Vagina (tissue), 2 donors: Measurements from ENCODE around the gene APOA1. TPM values are rescaled to one million over a fixed set of nuclear protein-coding genes. Genes with fewer than 3 reads are reported as not detected.

ENCODE experiments used
- DNase-seq, 2 donors: peaks; one replicate each; pipeline ENCODE4 v3.0.0-alpha.2; 2017; ENCODE audit errors: extremely low spot score in 2 of 2
- H3K27ac ChIP-seq: fragments of 200-600 bp; sonication (generic); one replicate; pipeline ENCODE4 v1.5.1; 2019
- H3K27me3 ChIP-seq: fragments of 200-600 bp; sonication (generic); one replicate; pipeline ENCODE4 v1.5.1; 2019
- H3K36me3 ChIP-seq, 2 donors: fragments of 200-600 bp; sonication (generic); one replicate each; pipeline ENCODE4 v1.5.1; 2017 to 2019
- H3K4me1 ChIP-seq: fragments of 200-600 bp; sonication (generic); one replicate; pipeline ENCODE4 v1.5.1; 2019
- H3K4me3 ChIP-seq, 2 donors: fragments of 200-600 bp; sonication (generic); 1 replicate in 1 of 2; 2 replicates in 1 of 2; pipeline ENCODE4 v1.5.1; 2016 to 2019
- H3K9me3 ChIP-seq: fragments of 200-600 bp; sonication (generic); one replicate; pipeline ENCODE4 v1.5.1; 2019
- POLR2A ChIP-seq, 2 donors: fragments of 450-650 bp; IDR thresholded peaks; one replicate each; pipeline ENCODE4 v1.6.1; 2017; ENCODE audit warnings: antibody characterized with exemption in 2 of 2, mild to moderate bottlenecking in 2 of 2, moderate library complexity in 2 of 2
- POLR2AphosphoS5 ChIP-seq, 2 donors: sonication (generic); formaldehyde crosslinking; IDR thresholded peaks; one replicate each; pipeline ENCODE4 v1.9.0; 2017; ENCODE audit warnings: antibody characterized with exemption in 2 of 2, mild to moderate bottlenecking in 2 of 2, low read depth in 1 of 2; ENCODE audit not compliant: insufficient read depth in 1 of 2
- intact Hi-C: fragments of 100-400 bp; cut with DNase I; formaldehyde crosslinking; loops from one replicate; pipeline ENCODE4 v1.15.1; 2023
- total RNA-seq: library from RNA; depleted of rRNA; stranded (reverse); fragments of >200 nt; gene quantifications from one replicate; pipeline ENCODE4 v1.2.3, GENCODE V29; 2016
- TF ChIP-seq, protein P1 (sequence below), 3 experiments: fragments of 450-650 bp in 2 of 3; fragments of 200-600 bp in 1 of 3; sonication (generic) in 1 of 3; IDR thresholded peaks; one replicate each; pipeline ENCODE4 v1.5.1; 2017 to 2019; ENCODE audit warnings: antibody characterized with exemption in 3 of 3, mild to moderate bottlenecking in 2 of 3, moderate library complexity in 2 of 3

APOA1 gene
- total RNA-seq, 1 donor from 2014 or later: 2.2 TPM

DNA sequence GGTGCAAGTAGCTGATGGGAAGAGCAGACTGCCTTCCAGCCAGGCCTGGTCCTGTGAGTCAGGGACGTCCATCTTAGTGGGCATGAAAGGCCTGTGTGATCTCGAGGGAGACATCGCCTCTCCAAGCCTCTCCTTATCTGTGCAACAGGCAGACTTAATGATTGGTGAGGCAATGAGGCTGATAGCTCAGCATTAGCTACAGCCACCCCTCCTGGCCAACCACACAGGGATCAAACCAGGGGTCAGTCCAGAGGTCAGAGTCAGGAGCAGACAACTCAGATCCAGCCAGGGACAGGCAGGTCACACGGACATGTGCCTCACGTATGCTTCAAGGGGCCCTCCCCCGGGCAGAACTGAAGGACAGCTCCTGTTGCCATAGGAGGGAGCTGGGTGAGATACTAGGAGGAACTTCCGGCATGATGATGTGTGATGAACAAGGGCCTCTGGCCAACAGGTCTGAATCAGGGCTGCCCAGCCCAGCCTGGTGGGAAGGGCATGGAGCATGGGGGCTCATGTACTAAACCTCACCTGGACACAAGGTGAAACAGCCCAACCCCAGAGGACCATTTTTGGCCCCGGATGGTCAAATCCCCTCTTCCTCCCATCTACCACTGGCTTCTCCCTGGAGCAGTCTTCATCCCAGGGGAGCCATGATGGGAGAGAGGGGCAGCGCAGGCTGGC, 10.5 kb downstream of the APOA1 start:
- H3K4me3 ChIP-seq: no peak overlapping the region
- no peak for DNase-seq
- no peaks in the 10 kb centered on the region for H3K4me1 ChIP-seq
- intact Hi-C loops: no loop called here
- no peak overlapping the region for H3K27ac ChIP-seq
- no peaks in the 10 kb centered on the region for H3K36me3 ChIP-seq
- no peaks in the 10 kb centered on the region for H3K9me3 ChIP-seq
- TF ChIP-seq, protein P1, sequence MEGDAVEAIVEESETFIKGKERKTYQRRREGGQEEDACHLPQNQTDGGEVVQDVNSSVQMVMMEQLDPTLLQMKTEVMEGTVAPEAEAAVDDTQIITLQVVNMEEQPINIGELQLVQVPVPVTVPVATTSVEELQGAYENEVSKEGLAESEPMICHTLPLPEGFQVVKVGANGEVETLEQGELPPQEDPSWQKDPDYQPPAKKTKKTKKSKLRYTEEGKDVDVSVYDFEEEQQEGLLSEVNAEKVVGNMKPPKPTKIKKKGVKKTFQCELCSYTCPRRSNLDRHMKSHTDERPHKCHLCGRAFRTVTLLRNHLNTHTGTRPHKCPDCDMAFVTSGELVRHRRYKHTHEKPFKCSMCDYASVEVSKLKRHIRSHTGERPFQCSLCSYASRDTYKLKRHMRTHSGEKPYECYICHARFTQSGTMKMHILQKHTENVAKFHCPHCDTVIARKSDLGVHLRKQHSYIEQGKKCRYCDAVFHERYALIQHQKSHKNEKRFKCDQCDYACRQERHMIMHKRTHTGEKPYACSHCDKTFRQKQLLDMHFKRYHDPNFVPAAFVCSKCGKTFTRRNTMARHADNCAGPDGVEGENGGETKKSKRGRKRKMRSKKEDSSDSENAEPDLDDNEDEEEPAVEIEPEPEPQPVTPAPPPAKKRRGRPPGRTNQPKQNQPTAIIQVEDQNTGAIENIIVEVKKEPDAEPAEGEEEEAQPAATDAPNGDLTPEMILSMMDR (IDR thresholded peaks at IDR 0.05): no peak
- TF ChIP-seq POLR2A (IDR thresholded peaks at IDR 0.05) (no peak), POLR2AphosphoS5 (IDR thresholded peaks at IDR 0.05; ENCODE audit: insufficient read depth in 1 of 2, low read depth in 1 of 2) (no peak)
- no peaks in the 10 kb centered on the region for H3K27me3 ChIP-seq

DNA sequence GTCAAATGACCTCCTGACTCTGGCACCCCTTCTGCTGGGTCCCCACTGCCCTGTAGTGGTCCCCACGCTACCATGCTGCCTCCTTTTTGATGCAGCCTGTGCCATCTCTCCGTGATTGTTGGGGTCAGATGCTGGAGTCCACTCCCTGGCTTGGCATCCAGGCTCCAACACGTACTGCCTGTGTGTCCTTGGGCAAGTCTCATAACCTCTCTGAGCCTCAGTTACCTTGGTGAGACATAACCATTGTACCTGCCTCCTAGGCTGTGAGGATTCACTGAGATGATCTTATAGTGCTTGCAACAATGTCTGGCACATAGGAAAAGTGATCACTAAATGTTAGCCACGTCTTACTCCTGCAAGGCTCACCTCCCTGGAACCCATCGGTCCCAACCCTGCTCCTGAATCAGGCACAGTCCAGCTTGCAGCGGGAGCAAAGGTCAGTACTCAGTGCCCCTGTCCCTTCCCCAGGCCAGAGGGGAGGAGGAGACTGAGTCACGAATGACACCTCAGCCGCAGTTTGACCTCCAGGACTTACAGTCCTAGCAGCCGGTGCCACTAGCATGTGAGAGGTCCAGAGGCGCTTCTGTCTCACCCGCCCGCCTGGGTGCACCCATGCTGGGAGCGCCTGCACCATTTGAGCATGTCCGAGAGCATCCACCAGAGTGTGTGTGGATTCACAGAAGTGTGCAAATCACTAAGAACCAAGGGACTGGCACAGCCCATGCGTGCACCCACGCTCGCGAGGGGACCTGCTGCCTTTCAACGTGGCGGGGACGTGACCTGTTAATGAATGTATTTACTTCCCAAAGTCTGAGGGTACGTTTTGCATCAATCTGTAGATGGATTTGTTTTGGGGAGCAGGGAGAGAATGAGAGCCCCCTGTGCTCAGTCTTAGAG, 11.3 kb downstream of the APOA1 start:
- Histone ChIP-seq H3K9me3 (no peaks in the 10 kb centered on the region), H3K4me3 (no peak overlapping the region), H3K27me3 (no peaks in the 10 kb centered on the region), H3K36me3 (no peaks in the 10 kb centered on the region), H3K4me1 (no peaks in the 10 kb centered on the region), H3K27ac (no peak overlapping the region)
- no peak for TF ChIP-seq POLR2A (IDR thresholded peaks at IDR 0.05)
- TF ChIP-seq, protein P1 (IDR thresholded peaks at IDR 0.05): no peak
- no peak for TF ChIP-seq POLR2AphosphoS5 (IDR thresholded peaks at IDR 0.05; ENCODE audit: insufficient read depth in 1 of 2, low read depth in 1 of 2)
- DNase-seq: no peak
- intact Hi-C loops: no loop called here

DNA sequence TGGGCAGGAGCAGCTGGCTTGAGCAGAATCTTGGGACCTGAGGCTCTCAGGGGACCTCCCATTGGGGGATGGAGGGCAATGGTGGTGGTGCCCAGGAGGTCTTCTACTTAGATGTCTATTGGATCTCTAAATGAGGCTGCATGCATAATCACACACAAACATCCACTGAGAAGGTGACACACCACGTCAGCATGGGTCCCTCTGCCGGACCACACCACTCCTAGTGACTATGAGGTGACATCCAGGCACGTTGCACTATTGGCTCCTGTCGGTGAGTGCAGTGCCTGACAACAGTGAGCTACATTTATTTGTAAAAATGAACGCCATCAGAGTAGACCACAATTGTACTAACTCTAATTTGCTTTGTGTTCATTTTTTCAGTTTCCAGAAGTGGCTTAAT, 12.0 kb downstream of the APOA1 start:
- Histone ChIP-seq H3K36me3 (no peaks in the 10 kb centered on the region), H3K27ac (no peak overlapping the region), H3K27me3 (no peaks in the 10 kb centered on the region), H3K4me1 (no peaks in the 10 kb centered on the region), H3K9me3 (no peaks in the 10 kb centered on the region), H3K4me3 (no peak overlapping the region)
- DNase-seq: no peak
- TF ChIP-seq, protein P1 (IDR thresholded peaks at IDR 0.05): no peak
- no peak for TF ChIP-seq POLR2AphosphoS5 (IDR thresholded peaks at IDR 0.05; ENCODE audit: insufficient read depth in 1 of 2, low read depth in 1 of 2)
- TF ChIP-seq POLR2A (IDR thresholded peaks at IDR 0.05): no peak
- intact Hi-C loops: no loop called here

DNA sequence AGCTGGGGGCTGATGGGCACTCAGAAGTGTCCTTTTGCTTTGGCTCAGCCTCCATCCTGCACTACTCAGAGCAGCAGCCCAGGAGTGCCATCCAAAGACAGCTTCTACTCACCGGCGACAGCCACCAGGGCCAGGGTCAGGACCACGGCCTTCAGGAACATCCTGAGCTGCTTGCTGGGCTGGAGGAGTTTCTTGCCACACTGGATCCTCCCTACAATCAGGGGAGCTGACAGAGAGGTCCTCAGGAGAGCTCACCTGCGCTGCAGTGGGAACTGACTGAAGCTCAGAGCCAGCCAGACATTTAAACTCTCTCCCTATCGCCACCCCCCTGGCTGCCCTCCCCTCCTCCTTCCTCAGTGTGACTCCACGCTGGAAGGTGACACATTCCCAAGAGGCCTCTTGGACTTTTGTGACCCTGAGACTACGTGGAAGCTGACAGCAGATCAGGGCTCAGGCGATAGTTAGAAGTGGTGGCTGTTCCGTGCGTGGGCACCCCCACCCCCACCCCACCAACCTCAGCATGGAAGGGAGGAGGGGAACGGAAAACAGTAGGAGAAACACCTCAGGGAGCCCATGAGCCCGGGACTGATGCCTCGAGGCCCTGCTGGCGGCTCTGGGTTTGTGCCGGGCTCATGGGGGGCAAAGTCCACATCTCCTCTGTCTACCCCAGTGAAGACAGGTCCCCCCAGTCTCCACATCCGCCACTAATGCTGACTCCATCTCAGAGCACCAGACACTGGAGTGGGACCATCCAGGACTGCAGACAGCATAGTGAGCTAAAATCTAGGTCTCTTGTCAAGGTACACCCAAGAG, 14.2 kb downstream of the APOA1 start, which contains the start of gene APOA4:
Gene APOA4 (minus strand): TSS at position 274 of the 813 bp plus-strand sequence. CDS start 113 bp downstream, at position 161.
- TF ChIP-seq POLR2AphosphoS5 (IDR thresholded peaks at IDR 0.05; ENCODE audit: insufficient read depth in 1 of 2, low read depth in 1 of 2) (no peak), POLR2A (IDR thresholded peaks at IDR 0.05) (no peak)
- TF ChIP-seq, protein P1 (IDR thresholded peaks at IDR 0.05): no peak
- intact Hi-C loops: no loop called here
- no peaks in the 10 kb centered on the region for H3K9me3 ChIP-seq
- H3K27me3 ChIP-seq: no peaks in the 10 kb centered on the region
- H3K4me3 ChIP-seq: no peak within 1 kb of the TSS
- DNase-seq: peak in 1 of 2 donors; percentile 95
- no peaks in the 10 kb centered on the region for H3K4me1 ChIP-seq
- H3K27ac ChIP-seq: no peak within 1 kb of the TSS
- H3K36me3 ChIP-seq: no peaks in the 10 kb centered on the region
